HepG2 (cell line): ENCODE results near the gene OR5B21. TPM values are rescaled to one million over a fixed set of nuclear protein-coding genes. Genes with fewer than 3 reads are reported as not detected.

Experiments
- ATAC-seq: fragments of 200-7000 bp; cut with Tn5 transposase; 3 replicates; pipeline ENCODE4 v1.9.1; 2020; ENCODE audit warnings: mild to moderate bottlenecking, moderate library complexity
- BruUV-seq: library from RNA; stranded (reverse); fragments of 400-500 nt; replicated peaks from 2 replicates; lab custom pipeline; 2021; lab: Mats Ljungman, UMichigan
- CTCF ChIA-PET: fragments of 300-600 bp; formaldehyde crosslinking; extraction: SDS; loops from one replicate; lab custom pipeline; 2021; ENCODE audit warnings: low total read pairs, inconsistent platforms, low intra/inter-chr PET ratio; lab: Yijun Ruan, JAX
- POLR2A ChIA-PET: fragments of 350-600 bp; sonication (Branson Sonifier 250); formaldehyde crosslinking; loops from one replicate; lab custom pipeline; 2020; ENCODE audit warnings: antibody characterized with exemption, inconsistent platforms; lab: Yijun Ruan, JAX
- DNase-seq: peaks from one replicate; pipeline ENCODE4 v3.0.0-alpha.2; 2015; ENCODE audit warnings: low spot score
- FAIRE-seq: peaks from 3 replicates; lab custom pipeline; 2011; peaks lifted over from hg19 to GRCh38; lab: Jason Lieb, UNC
- H2AFZ ChIP-seq: one replicate; pipeline ENCODE4 v1.6.1; 2011; ENCODE audit warnings: low read length, inconsistent platforms
- H3K27ac ChIP-seq: fragments of 300-600 bp; 3 replicates; pipeline ENCODE4 v1.8.0; 2011; ENCODE audit warnings: mixed run types, mild to moderate bottlenecking, mixed read lengths, low read length, inconsistent platforms; ENCODE audit not compliant: insufficient read depth; ENCODE audit errors: extremely low read length
- H3K27me3 ChIP-seq, 2 experiments: fragments of 200-600 bp in 1 of 2; 2 replicates in 1 of 2; 3 replicates in 1 of 2; pipeline versions ENCODE4 v1.6.0 to v1.8.0; 2011; ENCODE audit warnings: low read length in 2 of 2, mild to moderate bottlenecking in 2 of 2, moderate library complexity in 2 of 2, inconsistent platforms in 1 of 2; ENCODE audit not compliant: insufficient read depth in 2 of 2, control insufficient read depth in 1 of 2
- H3K36me3 ChIP-seq, 2 experiments: fragments of 200-600 bp in 1 of 2; replicated peaks in 1 of 2; 2 replicates in 1 of 2; 3 replicates in 1 of 2; pipeline versions ENCODE4 v1.5.1 to v1.8.0; 2011; ENCODE audit warnings: low read length in 2 of 2, inconsistent platforms in 1 of 2; ENCODE audit not compliant: insufficient read depth in 2 of 2, control insufficient read depth in 1 of 2
- H3K4me1 ChIP-seq: 2 replicates; pipeline ENCODE4 v1.5.1; 2012; ENCODE audit warnings: low read length, inconsistent platforms; ENCODE audit not compliant: insufficient read depth
- H3K4me2 ChIP-seq: 2 replicates; pipeline ENCODE4 v1.6.0; 2011; ENCODE audit warnings: low read depth, low read length, inconsistent platforms
- H3K4me3 ChIP-seq, 3 experiments: fragments of 200-600 bp in 1 of 3; sonication (generic), shearing (Covaris generic) in 1 of 3; replicated peaks in 1 of 3; 2 replicates each; pipeline ENCODE4 v1.5.1; 2011 to 2016; ENCODE audit warnings: low read length in 3 of 3, inconsistent platforms in 2 of 3, low read depth in 2 of 3, mild to moderate bottlenecking in 2 of 3, control low read depth in 1 of 3, mixed read lengths in 1 of 3; ENCODE audit not compliant: insufficient read depth in 1 of 3
- H3K79me2 ChIP-seq: one replicate; pipeline ENCODE4 v1.6.1; 2011; ENCODE audit warnings: low read length, inconsistent platforms; ENCODE audit not compliant: insufficient read depth
- H3K9ac ChIP-seq: 2 replicates; pipeline ENCODE4 v1.6.0; 2011; ENCODE audit warnings: mild to moderate bottlenecking, low read depth, low read length, inconsistent platforms; ENCODE audit not compliant: insufficient read depth
- H3K9me3 ChIP-seq: 2 replicates; pipeline ENCODE4 v1.5.1; 2012; ENCODE audit warnings: mild to moderate bottlenecking, low read length
- H4K20me1 ChIP-seq: 2 replicates; pipeline ENCODE4 v1.6.0; 2011; ENCODE audit warnings: inconsistent platforms, mild to moderate bottlenecking, low read length, moderate library complexity; ENCODE audit not compliant: insufficient read depth
- REXO4 ChIP-seq: sonication (generic); formaldehyde crosslinking; IDR thresholded peaks from 2 replicates; pipeline ENCODE4 v1.8.0; 2022; ENCODE audit warnings: missing genetic modification reagents, mild to moderate bottlenecking, borderline replicate concordance
- ZNF614 ChIP-seq: IDR thresholded peaks from 2 replicates; pipeline ENCODE4 v1.6.1; 2018; ENCODE audit warnings: missing biosample characterization, missing genetic modification reagents, inconsistent platforms, borderline replicate concordance
- ZNF790 ChIP-seq: sonication (generic); formaldehyde crosslinking; IDR thresholded peaks from 2 replicates; pipeline ENCODE4 v1.8.0; 2022; ENCODE audit warnings: missing genetic modification reagents, mild to moderate bottlenecking, borderline replicate concordance
- WGBS: methylation state at CpG from one replicate; pipeline ENCODE4 v1.1.6; 2017; ENCODE audit warnings: low lambda C conversion rate; 5-methylcytosine and 5-hydroxymethylcytosine counted together
- in situ Hi-C: cut with HindIII; loops from 2 replicates; pipeline ENCODE4 v1.10.0; 2017; ENCODE audit warnings: low pct_unique_long_range_greater_than_20kb; ENCODE audit not compliant: extremely low pct_ligation_motif_present
- intact Hi-C: fragments of 100-400 bp; cut with micrococcal nuclease; formaldehyde crosslinking; loops from one replicate; pipeline ENCODE4 v1.10.0; 2022; ENCODE audit not compliant: unreplicated experiment
- polyA plus RNA-seq, 8 experiments: library from polyadenylated mRNA; depleted of rRNA in 3 of 8; stranded (reverse) in 7 of 8; unstranded in 1 of 8; fragments of >200 nt; fragmentation: Illumina TruSeq in 4 of 8; extraction: Trizol in 4 of 8; gene quantifications; 2 replicates each; pipeline versions ENCODE4 v1.2.1 to v1.2.3, GENCODE V29; 2011 to 2016; ENCODE audit warnings: low read depth in 4 of 8, missing spikeins in 1 of 8, mixed read lengths in 1 of 8; ENCODE audit not compliant: insufficient read depth in 1 of 8
- total RNA-seq, 5 experiments: library from RNA; depleted of rRNA; stranded (reverse); fragments of >200 nt; fragmentation: Illumina TruSeq; extraction: Trizol; gene quantifications; 2 replicates each; pipeline ENCODE4 v1.2.3, GENCODE V29; 2016; ENCODE audit warnings: low read depth in 1 of 5
- TF ChIP-seq, protein P1 (sequence below), 2 experiments: sonication (generic) in 1 of 2; formaldehyde crosslinking in 1 of 2; IDR thresholded peaks; 2 replicates each; pipeline versions ENCODE4 v1.6.1 to v1.9.0; 2014 to 2022; ENCODE audit warnings: antibody characterized with exemption in 1 of 2, borderline replicate concordance in 1 of 2, inconsistent platforms in 1 of 2, low read depth in 1 of 2, missing genetic modification reagents in 1 of 2
- TF ChIP-seq, protein P2 (sequence below): sonication (generic); formaldehyde crosslinking; IDR thresholded peaks from 2 replicates; pipeline ENCODE4 v1.8.1; 2023; ENCODE audit warnings: mild to moderate bottlenecking, missing genetic modification reagents, borderline replicate concordance
- TF ChIP-seq, protein P3 (sequence below): sonication (generic); formaldehyde crosslinking; IDR thresholded peaks from 2 replicates; pipeline ENCODE4 v1.4.0; 2020; ENCODE audit warnings: mild to moderate bottlenecking, missing genetic modification reagents
- TF ChIP-seq, protein P4 (sequence below): sonication (generic); formaldehyde crosslinking; IDR thresholded peaks from 2 replicates; pipeline ENCODE4 v1.8.0; 2022; ENCODE audit warnings: mild to moderate bottlenecking, missing genetic modification reagents, moderate library complexity

The OR5B21 gene
- total and polyA plus RNA-seq, 2 of the 13 experiments (the other 11 are each of a cell fraction or from before 2014, with no cell fraction given) = not detected

DNA sequence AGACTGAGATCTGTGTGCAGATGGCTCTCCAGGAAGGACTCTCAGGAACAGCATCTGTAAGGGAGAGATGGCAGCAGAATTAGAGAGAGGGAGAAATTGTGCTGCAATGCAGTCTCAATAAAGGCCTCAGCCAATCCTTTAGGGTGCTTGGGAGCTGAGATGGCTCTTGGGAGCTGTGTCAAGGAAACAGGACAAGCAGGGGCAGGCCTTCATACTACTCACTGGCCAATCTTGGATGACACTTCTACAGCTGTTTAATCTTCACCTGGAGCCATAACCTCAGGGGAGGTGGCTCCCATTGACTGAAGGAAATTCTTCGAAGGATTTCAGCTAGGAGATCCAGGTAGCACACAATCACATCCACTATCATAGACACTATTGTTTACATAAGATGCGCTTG lies 10.0 kb downstream of the OR5B21 start:
- in situ Hi-C loops = loop anchor here (25.0 kb wide), 1 partner anchor 336 kb away; no protein-coding TSS in a partner anchor
- no peaks in the 10 kb centered on the region for H3K4me1 ChIP-seq
- TF ChIP-seq ZNF614 (no peak), ZNF790 (CRISPR knock-in tag) (no peak), REXO4 (CRISPR knock-in tag) (no peak)
- TF ChIP-seq, protein P1, sequence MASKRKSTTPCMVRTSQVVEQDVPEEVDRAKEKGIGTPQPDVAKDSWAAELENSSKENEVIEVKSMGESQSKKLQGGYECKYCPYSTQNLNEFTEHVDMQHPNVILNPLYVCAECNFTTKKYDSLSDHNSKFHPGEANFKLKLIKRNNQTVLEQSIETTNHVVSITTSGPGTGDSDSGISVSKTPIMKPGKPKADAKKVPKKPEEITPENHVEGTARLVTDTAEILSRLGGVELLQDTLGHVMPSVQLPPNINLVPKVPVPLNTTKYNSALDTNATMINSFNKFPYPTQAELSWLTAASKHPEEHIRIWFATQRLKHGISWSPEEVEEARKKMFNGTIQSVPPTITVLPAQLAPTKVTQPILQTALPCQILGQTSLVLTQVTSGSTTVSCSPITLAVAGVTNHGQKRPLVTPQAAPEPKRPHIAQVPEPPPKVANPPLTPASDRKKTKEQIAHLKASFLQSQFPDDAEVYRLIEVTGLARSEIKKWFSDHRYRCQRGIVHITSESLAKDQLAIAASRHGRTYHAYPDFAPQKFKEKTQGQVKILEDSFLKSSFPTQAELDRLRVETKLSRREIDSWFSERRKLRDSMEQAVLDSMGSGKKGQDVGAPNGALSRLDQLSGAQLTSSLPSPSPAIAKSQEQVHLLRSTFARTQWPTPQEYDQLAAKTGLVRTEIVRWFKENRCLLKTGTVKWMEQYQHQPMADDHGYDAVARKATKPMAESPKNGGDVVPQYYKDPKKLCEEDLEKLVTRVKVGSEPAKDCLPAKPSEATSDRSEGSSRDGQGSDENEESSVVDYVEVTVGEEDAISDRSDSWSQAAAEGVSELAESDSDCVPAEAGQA (IDR thresholded peaks at IDR 0.05; ENCODE audit: low read depth) = no peak
- TF ChIP-seq, protein P1 (CRISPR knock-in tag; IDR thresholded peaks at IDR 0.05; ENCODE audit: borderline replicate concordance) = no peak
- TF ChIP-seq, protein P2, sequence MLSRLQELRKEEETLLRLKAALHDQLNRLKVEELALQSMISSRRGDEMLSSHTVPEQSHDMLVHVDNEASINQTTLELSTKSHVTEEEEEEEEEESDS (CRISPR knock-in tag) = no peak
- TF ChIP-seq, protein P3, sequence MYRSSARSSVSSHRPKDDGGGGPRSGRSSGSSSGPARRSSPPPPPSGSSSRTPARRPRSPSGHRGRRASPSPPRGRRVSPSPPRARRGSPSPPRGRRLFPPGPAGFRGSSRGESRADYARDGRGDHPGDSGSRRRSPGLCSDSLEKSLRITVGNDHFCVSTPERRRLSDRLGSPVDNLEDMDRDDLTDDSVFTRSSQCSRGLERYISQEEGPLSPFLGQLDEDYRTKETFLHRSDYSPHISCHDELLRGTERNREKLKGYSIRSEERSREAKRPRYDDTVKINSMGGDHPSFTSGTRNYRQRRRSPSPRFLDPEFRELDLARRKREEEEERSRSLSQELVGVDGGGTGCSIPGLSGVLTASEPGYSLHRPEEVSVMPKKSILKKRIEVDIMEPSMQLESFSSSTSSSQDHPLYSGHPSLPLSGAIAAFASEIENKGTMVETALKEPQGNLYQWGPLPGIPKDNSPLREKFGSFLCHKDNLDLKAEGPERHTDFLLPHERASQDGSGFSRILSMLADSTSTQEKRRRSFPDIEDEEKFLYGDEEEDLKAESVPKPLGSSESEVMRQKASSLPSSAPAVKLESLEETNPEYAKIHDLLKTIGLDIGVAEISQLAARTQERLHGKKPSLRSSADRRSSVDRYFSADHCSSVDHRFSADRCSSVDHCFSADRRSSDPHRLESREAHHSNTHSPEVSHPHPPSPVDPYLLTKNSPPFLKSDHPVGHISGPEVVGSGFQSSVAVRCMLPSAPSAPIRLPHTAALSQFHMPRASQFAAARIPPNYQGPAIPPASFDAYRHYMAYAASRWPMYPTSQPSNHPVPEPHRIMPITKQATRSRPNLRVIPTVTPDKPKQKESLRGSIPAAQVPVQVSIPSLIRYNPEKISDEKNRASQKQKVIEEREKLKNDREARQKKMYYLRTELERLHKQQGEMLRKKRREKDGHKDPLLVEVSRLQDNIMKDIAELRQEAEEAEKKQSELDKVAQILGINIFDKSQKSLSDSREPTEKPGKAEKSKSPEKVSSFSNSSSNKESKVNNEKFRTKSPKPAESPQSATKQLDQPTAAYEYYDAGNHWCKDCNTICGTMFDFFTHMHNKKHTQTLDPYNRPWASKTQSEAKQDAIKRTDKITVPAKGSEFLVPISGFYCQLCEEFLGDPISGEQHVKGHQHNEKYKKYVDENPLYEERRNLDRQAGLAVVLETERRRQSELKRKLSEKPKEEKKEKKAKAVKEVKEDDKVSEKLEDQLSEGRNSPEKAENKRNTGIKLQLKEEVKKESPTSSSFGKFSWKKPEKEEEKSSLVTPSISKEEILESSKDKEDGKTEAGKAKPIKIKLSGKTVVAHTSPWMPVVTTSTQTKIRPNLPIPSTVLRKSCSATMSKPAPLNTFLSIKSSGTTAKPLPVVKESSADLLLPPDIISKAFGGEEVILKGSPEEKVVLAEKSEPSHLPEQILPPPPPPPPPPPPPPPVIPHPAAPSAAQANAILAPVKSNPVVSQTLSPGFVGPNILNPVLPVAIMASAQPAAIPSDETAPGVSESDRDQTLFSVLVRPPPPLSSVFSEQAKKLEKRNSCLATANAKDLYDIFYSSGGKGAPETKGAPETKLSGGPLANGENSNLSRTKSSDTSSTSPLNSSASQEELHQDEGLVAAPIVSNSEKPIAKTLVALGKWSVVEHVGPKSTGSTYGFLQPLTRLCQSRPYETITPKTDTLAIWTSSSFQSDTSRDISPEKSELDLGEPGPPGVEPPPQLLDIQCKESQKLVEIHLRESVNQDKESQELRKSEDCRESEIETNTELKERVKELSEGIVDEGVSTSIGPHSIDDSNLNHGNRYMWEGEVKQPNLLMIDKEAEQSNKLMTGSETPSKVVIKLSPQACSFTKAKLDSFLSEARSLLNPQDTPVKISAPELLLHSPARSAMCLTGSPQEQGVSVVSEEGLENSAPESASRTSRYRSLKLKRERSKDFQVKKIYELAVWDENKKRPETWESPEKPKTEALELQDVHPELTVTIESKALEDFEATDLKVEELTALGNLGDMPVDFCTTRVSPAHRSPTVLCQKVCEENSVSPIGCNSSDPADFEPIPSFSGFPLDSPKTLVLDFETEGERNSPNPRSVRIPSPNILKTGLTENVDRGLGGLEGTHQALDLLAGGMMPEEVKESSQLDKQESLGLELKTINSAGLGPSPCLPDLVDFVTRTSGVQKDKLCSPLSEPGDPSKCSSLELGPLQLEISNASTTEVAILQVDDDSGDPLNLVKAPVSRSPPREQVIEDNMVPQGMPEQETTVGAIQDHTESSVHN (CRISPR knock-in tag) = no peak
- TF ChIP-seq, protein P4, sequence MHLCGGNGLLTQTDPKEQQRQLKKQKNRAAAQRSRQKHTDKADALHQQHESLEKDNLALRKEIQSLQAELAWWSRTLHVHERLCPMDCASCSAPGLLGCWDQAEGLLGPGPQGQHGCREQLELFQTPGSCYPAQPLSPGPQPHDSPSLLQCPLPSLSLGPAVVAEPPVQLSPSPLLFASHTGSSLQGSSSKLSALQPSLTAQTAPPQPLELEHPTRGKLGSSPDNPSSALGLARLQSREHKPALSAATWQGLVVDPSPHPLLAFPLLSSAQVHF (CRISPR knock-in tag) = no peak
- TF ChIP-seq, all 625 proteins: peak for 0
- H3K79me2 ChIP-seq = no peaks in the 10 kb centered on the region
- no peaks in the 10 kb centered on the region for H3K36me3 ChIP-seq
- peaks cover 0 to 7% of the 10 kb centered on the region in 2 experiments; a peak in 2 of 5 replicates for H3K27me3 ChIP-seq
- WGBS = 33% methylated on average over 2 of the region's 2 CpGs
- H2AFZ ChIP-seq = no peak overlapping the region
- ChIA-PET POLR2A (no interaction called here), CTCF (no interaction called here)
- no peaks in the 10 kb centered on the region for H4K20me1 ChIP-seq
- DNase-seq (no peak), ATAC-seq (no peak), FAIRE-seq (no peak)
- H3K27ac ChIP-seq = no peak overlapping the region
- no peak overlapping the region for H3K4me3 ChIP-seq
- no peaks in the 10 kb centered on the region for H3K9me3 ChIP-seq
- intact Hi-C loops = no loop called here
- no peak overlapping the region for H3K9ac ChIP-seq
- no TSS peak for BruUV-seq
- no peak overlapping the region for H3K4me2 ChIP-seq
